PC-9 (cell line): ENCODE measurements around the gene TMTC2. TPM values are rescaled to one million over a fixed set of nuclear protein-coding genes. Genes with fewer than 3 reads are reported as not detected.

Experiments
- BruUV-seq: library from RNA; stranded (reverse); fragments of 400-500 nt; replicated peaks from 2 replicates; lab custom pipeline; 2021; lab: Mats Ljungman, UMichigan
- CTCF ChIA-PET: fragments of 300-600 bp; sonication (Branson Sonifier 250); formaldehyde crosslinking; loops from one replicate; lab custom pipeline; 2022; ENCODE audit warnings: antibody characterized with exemption; lab: Charles Lee
- POLR2A ChIA-PET: fragments of 300-600 bp; sonication (Branson Sonifier 250); formaldehyde crosslinking; loops from one replicate; lab custom pipeline; 2022; ENCODE audit warnings: antibody characterized with exemption; ENCODE audit not compliant: unreplicated experiment; lab: Charles Lee
- DNase-seq, 2 experiments: peaks; one replicate each; pipeline versions ENCODE4 v3.0.0 to v3.0.0-alpha.2; 2015 to 2022; ENCODE audit warnings: mixed read lengths in 1 of 2
- H2AFZ ChIP-seq: fragments of 200-600 bp; sonication (generic); 2 replicates; pipeline ENCODE4 v1.8.1; 2017; ENCODE audit warnings: antibody characterized with exemption
- H3F3A ChIP-seq: fragments of 200-600 bp; sonication (generic); 2 replicates; pipeline ENCODE4 v1.8.1; 2017; ENCODE audit warnings: antibody characterized with exemption, mild to moderate bottlenecking, low read depth; ENCODE audit not compliant: insufficient read depth
- H3K27ac ChIP-seq: fragments of 200-600 bp; sonication (generic); 2 replicates; pipeline ENCODE4 v1.6.1; 2016; ENCODE audit warnings: mixed run types
- H3K27me3 ChIP-seq: fragments of 200-600 bp; sonication (generic); 2 replicates; pipeline ENCODE4 v1.6.1; 2016; ENCODE audit warnings: low read depth, mixed run types; ENCODE audit not compliant: insufficient read depth
- H3K36me3 ChIP-seq: fragments of 200-600 bp; sonication (generic); 2 replicates; pipeline ENCODE4 v1.6.1; 2016; ENCODE audit warnings: low read depth, mixed run types
- H3K4me1 ChIP-seq: fragments of 200-600 bp; sonication (generic); replicated peaks from 2 replicates; pipeline ENCODE4 v1.6.1; 2016; ENCODE audit warnings: mixed run types; ENCODE audit not compliant: insufficient read depth
- H3K4me2 ChIP-seq: fragments of 200-600 bp; sonication (generic); 2 replicates; pipeline ENCODE4 v1.6.1; 2017; ENCODE audit warnings: mixed run types
- H3K4me3 ChIP-seq: fragments of 200-600 bp; sonication (generic); 2 replicates; pipeline ENCODE4 v1.6.1; 2016; ENCODE audit warnings: mixed run types
- H3K79me2 ChIP-seq: fragments of 200-600 bp; sonication (generic); 2 replicates; pipeline ENCODE4 v1.6.1; 2017; ENCODE audit warnings: low read depth, mixed run types
- H3K9me2 ChIP-seq: fragments of 200-600 bp; sonication (generic); 2 replicates; pipeline ENCODE4 v1.8.1; 2017; ENCODE audit warnings: mild to moderate bottlenecking; ENCODE audit not compliant: insufficient read depth
- H3K9me3 ChIP-seq: fragments of 200-600 bp; sonication (generic); 2 replicates; pipeline ENCODE4 v1.8.1; 2016; ENCODE audit warnings: low read depth; ENCODE audit not compliant: insufficient read depth
- H4K20me1 ChIP-seq: fragments of 200-600 bp; sonication (generic); 2 replicates; pipeline ENCODE4 v1.8.1; 2017; ENCODE audit not compliant: insufficient read depth
- EZH2 ChIP-seq: fragments of 200-600 bp; sonication (generic); IDR thresholded peaks from 2 replicates; pipeline ENCODE4 v1.8.0; 2017; ENCODE audit warnings: antibody characterized with exemption, low read depth
- intact Hi-C: fragments of 100-400 bp; cut with micrococcal nuclease; formaldehyde crosslinking; loops from one replicate; pipeline ENCODE4 v1.10.0; 2022; ENCODE audit not compliant: unreplicated experiment
- total RNA-seq: library from RNA; stranded (reverse); gene quantifications from 2 replicates; pipeline ENCODE4 v1.2.3, GENCODE V29; 2021
- TF ChIP-seq, protein P1 (sequence below): fragments of 200-600 bp; sonication (generic); conservative IDR thresholded peaks from 2 replicates; pipeline ENCODE4 v1.6.1; 2017; ENCODE audit warnings: mixed run types, antibody characterized with exemption, mild to moderate bottlenecking, moderate library complexity

Gene TMTC2
- total RNA-seq, 1 experiment from 2014 or later = 8.6 TPM

GRCh38 chr12:83141460-83141994 is 454.8 kb downstream of the TMTC2 start:
- Histone ChIP-seq H3K4me2 (no peak overlapping the region), H2AFZ (no peak overlapping the region), H3K79me2 (no peaks in the 10 kb centered on the region), H3K36me3 (no peaks in the 10 kb centered on the region), H3K27ac (no peak overlapping the region), H3K4me3 (no peak overlapping the region), H3K9me2 (no peaks in the 10 kb centered on the region), H3K9me3 (no peaks in the 10 kb centered on the region), H4K20me1 (no peaks in the 10 kb centered on the region), H3K4me1 (no peaks in the 10 kb centered on the region), H3F3A (no peaks in the 10 kb centered on the region), H3K27me3 (no peaks in the 10 kb centered on the region)
- ChIA-PET CTCF (no interaction called here), POLR2A (no interaction called here)
- DNase-seq = no peak
- TF ChIP-seq, protein P1, sequence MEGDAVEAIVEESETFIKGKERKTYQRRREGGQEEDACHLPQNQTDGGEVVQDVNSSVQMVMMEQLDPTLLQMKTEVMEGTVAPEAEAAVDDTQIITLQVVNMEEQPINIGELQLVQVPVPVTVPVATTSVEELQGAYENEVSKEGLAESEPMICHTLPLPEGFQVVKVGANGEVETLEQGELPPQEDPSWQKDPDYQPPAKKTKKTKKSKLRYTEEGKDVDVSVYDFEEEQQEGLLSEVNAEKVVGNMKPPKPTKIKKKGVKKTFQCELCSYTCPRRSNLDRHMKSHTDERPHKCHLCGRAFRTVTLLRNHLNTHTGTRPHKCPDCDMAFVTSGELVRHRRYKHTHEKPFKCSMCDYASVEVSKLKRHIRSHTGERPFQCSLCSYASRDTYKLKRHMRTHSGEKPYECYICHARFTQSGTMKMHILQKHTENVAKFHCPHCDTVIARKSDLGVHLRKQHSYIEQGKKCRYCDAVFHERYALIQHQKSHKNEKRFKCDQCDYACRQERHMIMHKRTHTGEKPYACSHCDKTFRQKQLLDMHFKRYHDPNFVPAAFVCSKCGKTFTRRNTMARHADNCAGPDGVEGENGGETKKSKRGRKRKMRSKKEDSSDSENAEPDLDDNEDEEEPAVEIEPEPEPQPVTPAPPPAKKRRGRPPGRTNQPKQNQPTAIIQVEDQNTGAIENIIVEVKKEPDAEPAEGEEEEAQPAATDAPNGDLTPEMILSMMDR = no peak
- TF ChIP-seq EZH2 = no peak
- intact Hi-C loops = no loop called here
- no TSS peak for BruUV-seq

DNA sequence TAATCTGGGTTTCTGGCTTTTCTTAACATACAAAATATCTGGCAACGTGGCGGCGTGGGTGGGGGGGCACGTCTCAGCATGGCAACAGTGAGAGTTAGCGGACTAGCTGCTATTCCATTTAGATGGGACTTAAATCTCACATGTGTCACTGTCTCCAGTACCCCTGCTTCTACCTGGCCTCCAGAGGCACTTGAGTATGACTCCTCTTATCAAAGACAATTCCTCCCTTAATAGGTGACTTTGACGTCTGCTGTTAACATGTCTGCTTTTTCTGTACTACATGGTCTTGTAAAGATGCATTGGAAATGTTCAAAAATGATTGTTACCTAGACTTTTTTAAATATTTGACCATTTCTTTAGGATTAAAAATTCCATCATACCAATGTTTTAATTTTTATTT is 456.2 kb downstream of the TMTC2 start:
- no peak for TF ChIP-seq EZH2
- TF ChIP-seq, protein P1 = no peak
- ChIA-PET CTCF (no interaction called here), POLR2A (no interaction called here)
- no peaks in the 10 kb centered on the region for H4K20me1 ChIP-seq
- no peak for DNase-seq
- BruUV-seq = no TSS peak
- no peak overlapping the region for H2AFZ ChIP-seq
- H3K4me1 ChIP-seq = no peaks in the 10 kb centered on the region
- H3K4me3 ChIP-seq = no peak overlapping the region
- H3K27me3 ChIP-seq = no peaks in the 10 kb centered on the region
- intact Hi-C loops = no loop called here
- H3K9me2 ChIP-seq = no peaks in the 10 kb centered on the region
- H3K4me2 ChIP-seq = no peak overlapping the region
- no peaks in the 10 kb centered on the region for H3K36me3 ChIP-seq
- H3K9me3 ChIP-seq = no peaks in the 10 kb centered on the region
- no peaks in the 10 kb centered on the region for H3F3A ChIP-seq
- H3K79me2 ChIP-seq = no peaks in the 10 kb centered on the region
- H3K27ac ChIP-seq = no peak overlapping the region

- TF ChIP-seq, protein P1 = no peak
- no peak for TF ChIP-seq EZH2
- intact Hi-C loops = no loop called here
- H3K4me3 ChIP-seq = no peak overlapping the region
- H3K79me2 ChIP-seq = no peaks in the 10 kb centered on the region
- H3K9me3 ChIP-seq = no peaks in the 10 kb centered on the region
- H3F3A ChIP-seq = no peaks in the 10 kb centered on the region
- no TSS peak for BruUV-seq
- H3K4me1 ChIP-seq = no peaks in the 10 kb centered on the region
- DNase-seq = no peak
- no peaks in the 10 kb centered on the region for H3K36me3 ChIP-seq
- CTCF ChIA-PET = no interaction called here
- H3K9me2 ChIP-seq = no peaks in the 10 kb centered on the region
- no peak overlapping the region for H2AFZ ChIP-seq
- H3K27me3 ChIP-seq = no peaks in the 10 kb centered on the region
- POLR2A ChIA-PET = no interaction called here
- H3K4me2 ChIP-seq = no peak overlapping the region
- no peaks in the 10 kb centered on the region for H4K20me1 ChIP-seq
- H3K27ac ChIP-seq = no peak overlapping the region
These were observed 457.2 kb downstream of the TMTC2 start for GRCh38 chr12:83143950-83144349.
